ENCODE results near the gene GPR152. TPM values are rescaled to one million over a fixed set of nuclear protein-coding genes. Genes with fewer than 3 reads are reported as not detected.

The GPR152 gene
- total RNA-seq, 1 experiment from 2014 or later = not detected

GRCh38 chr11:67429038-67429668, 23.4 kb downstream of the GPR152 start:
- no peak for DNase-seq (ENCODE audit: low read depth, low spot score)
- H2AFZ ChIP-seq (ENCODE audit: low read depth, low read length, poor library complexity, severe bottlenecking) = no peak overlapping the region
- peak overlapping the region; percentile 95 for H3K4me2 ChIP-seq (ENCODE audit: low read length)
- peaks cover 10 to 17% of the 10 kb centered on the region in 2 experiments; a peak in 3 of 4 replicates for H3K36me3 ChIP-seq (ENCODE audit: control insufficient read depth in 1 of 2, insufficient read depth in 2 of 2, low read length in 2 of 2)
- H3K9me2 ChIP-seq (ENCODE audit: insufficient read depth) = no peaks in the 10 kb centered on the region
- H4K20me1 ChIP-seq (ENCODE audit: insufficient read depth) = no peaks in the 10 kb centered on the region
- ChIA-PET CTCF (no interaction called here), RAD21 (ENCODE audit: low non-redundant PET in 1 of 2, low total read pairs in 2 of 2, uncharacterized antibody in 2 of 2, unreplicated experiment in 2 of 2) (interaction anchor here in 1 of 2 experiments (0.6 kb wide), 1 partner anchor 335 kb away, joined by 4 read pairs; no protein-coding TSS in a partner anchor), POLR2A (interaction anchor here (1.4 to 1.7 kb wide), 2 partner anchors 10 to 154 kb away, joined by 3 read pairs; partner anchors contain the start of gene GSTP1)
- intact Hi-C loops (cut with micrococcal nuclease) = loop anchor here (2.0 to 5.0 kb wide), 2 partner anchors 36 to 78 kb away; partner anchors contain the start of genes CDK2AP2 and PITPNM1
- BruUV-seq (replicated peaks) = TSS peak; percentile 53
- no peak for TF ChIP-seq ELF1 (IDR thresholded peaks at IDR 0.05; ENCODE audit: borderline replicate concordance, low read depth)
- no peak for TF ChIP-seq ZNF274 (IDR thresholded peaks at IDR 0.05; ENCODE audit: low read depth, low read length)
- no peak for TF ChIP-seq MAX (IDR thresholded peaks at IDR 0.05)
- TF ChIP-seq, protein P1, sequence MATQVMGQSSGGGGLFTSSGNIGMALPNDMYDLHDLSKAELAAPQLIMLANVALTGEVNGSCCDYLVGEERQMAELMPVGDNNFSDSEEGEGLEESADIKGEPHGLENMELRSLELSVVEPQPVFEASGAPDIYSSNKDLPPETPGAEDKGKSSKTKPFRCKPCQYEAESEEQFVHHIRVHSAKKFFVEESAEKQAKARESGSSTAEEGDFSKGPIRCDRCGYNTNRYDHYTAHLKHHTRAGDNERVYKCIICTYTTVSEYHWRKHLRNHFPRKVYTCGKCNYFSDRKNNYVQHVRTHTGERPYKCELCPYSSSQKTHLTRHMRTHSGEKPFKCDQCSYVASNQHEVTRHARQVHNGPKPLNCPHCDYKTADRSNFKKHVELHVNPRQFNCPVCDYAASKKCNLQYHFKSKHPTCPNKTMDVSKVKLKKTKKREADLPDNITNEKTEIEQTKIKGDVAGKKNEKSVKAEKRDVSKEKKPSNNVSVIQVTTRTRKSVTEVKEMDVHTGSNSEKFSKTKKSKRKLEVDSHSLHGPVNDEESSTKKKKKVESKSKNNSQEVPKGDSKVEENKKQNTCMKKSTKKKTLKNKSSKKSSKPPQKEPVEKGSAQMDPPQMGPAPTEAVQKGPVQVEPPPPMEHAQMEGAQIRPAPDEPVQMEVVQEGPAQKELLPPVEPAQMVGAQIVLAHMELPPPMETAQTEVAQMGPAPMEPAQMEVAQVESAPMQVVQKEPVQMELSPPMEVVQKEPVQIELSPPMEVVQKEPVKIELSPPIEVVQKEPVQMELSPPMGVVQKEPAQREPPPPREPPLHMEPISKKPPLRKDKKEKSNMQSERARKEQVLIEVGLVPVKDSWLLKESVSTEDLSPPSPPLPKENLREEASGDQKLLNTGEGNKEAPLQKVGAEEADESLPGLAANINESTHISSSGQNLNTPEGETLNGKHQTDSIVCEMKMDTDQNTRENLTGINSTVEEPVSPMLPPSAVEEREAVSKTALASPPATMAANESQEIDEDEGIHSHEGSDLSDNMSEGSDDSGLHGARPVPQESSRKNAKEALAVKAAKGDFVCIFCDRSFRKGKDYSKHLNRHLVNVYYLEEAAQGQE (IDR thresholded peaks at IDR 0.05; ENCODE audit: low read depth) = no peak
- TF ChIP-seq CBX3 (IDR thresholded peaks at IDR 0.05; ENCODE audit: low read depth) = no peak
- TF ChIP-seq SRF (IDR thresholded peaks at IDR 0.05; ENCODE audit: low read depth) = no peak
- no peak for TF ChIP-seq EGR1 (IDR thresholded peaks at IDR 0.05; ENCODE audit: low read depth)
- TF ChIP-seq SP1 (IDR thresholded peaks at IDR 0.05; ENCODE audit: low read depth) = no peak
- TF ChIP-seq POLR2AphosphoS5 (IDR thresholded peaks at IDR 0.05; ENCODE audit: low read depth, low read length) = no peak
- no peak for TF ChIP-seq SIN3A (IDR thresholded peaks at IDR 0.05; ENCODE audit: low read depth)
- no peak for TF ChIP-seq YY1 (IDR thresholded peaks at IDR 0.05; ENCODE audit: extremely low read depth, insufficient replicate concordance, low read depth, low read length)
- no peak for TF ChIP-seq CEBPB (IDR thresholded peaks at IDR 0.05; ENCODE audit: low read depth)
- TF ChIP-seq EZH2phosphoT487 (IDR thresholded peaks at IDR 0.05; ENCODE audit: borderline replicate concordance) = no peak
- TF ChIP-seq RAD21 (IDR thresholded peaks at IDR 0.05; ENCODE audit: low read depth) = no peak
- TF ChIP-seq FOSL1 (IDR thresholded peaks at IDR 0.05; ENCODE audit: low read depth) = no peak
- H3K27ac ChIP-seq (ENCODE audit: low read depth, low read length) = peak overlapping the region; percentile 71
- H3K4me1 ChIP-seq (ENCODE audit: control insufficient read depth in 1 of 2, insufficient read depth in 2 of 2, low read length in 2 of 2) = peaks cover 11 to 12% of the 10 kb centered on the region in 2 experiments
- no peaks in the 10 kb centered on the region for H3K9me3 ChIP-seq (ENCODE audit: control insufficient read depth in 1 of 2, insufficient read depth in 1 of 2, low read depth in 1 of 2, low read length in 2 of 2)
- no peaks in the 10 kb centered on the region for H3K27me3 ChIP-seq (ENCODE audit: insufficient read depth, low read length)
- H3K4me3 ChIP-seq (replicated peaks in 1 of 2; ENCODE audit: low read depth in 1 of 2, low read length in 2 of 2) = peak overlapping the region; percentile 91 to 98
- H3K9ac ChIP-seq (ENCODE audit: low read length) = peak overlapping the region; percentile 92
- H3K79me2 ChIP-seq (ENCODE audit: insufficient read depth, low read length) = peaks cover 27% of the 10 kb centered on the region
- peak; percentile 16; the same call in 1 of the 2 replicates for ATAC-seq

Data from HCT116 (cell line).